ENCODE results near the gene GNMT.

GRCh38 chr6:42932412-42932811 is 28.1 kb upstream of the GNMT start:
- TF ChIP-seq DNMT1 (IDR thresholded peaks at IDR 0.05) (no peak), KAT8 (IDR thresholded peaks at IDR 0.05; ENCODE audit: low read depth) (no peak), TFE3 (CRISPR knock-in tag; IDR thresholded peaks at IDR 0.05) (no peak), CTCF (IDR thresholded peaks at IDR 0.05 in 2 of 3, conservative IDR thresholded peaks at IDR 0.05 in 1 of 3; ENCODE audit: insufficient read depth in 2 of 3, low read depth in 1 of 3, low read length in 3 of 3) (no peak), SRSF3 (IDR thresholded peaks at IDR 0.05; ENCODE audit: insufficient read depth, low read length) (no peak)
- TF ChIP-seq, protein P1, sequence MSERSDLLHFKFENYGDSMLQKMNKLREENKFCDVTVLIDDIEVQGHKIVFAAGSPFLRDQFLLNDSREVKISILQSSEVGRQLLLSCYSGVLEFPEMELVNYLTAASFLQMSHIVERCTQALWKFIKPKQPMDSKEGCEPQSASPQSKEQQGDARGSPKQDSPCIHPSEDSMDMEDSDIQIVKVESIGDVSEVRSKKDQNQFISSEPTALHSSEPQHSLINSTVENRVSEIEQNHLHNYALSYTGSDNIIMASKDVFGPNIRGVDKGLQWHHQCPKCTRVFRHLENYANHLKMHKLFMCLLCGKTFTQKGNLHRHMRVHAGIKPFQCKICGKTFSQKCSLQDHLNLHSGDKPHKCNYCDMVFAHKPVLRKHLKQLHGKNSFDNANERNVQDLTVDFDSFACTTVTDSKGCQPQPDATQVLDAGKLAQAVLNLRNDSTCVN (CRISPR knock-in tag; IDR thresholded peaks at IDR 0.05) = no peak
- TF ChIP-seq, protein P2, sequence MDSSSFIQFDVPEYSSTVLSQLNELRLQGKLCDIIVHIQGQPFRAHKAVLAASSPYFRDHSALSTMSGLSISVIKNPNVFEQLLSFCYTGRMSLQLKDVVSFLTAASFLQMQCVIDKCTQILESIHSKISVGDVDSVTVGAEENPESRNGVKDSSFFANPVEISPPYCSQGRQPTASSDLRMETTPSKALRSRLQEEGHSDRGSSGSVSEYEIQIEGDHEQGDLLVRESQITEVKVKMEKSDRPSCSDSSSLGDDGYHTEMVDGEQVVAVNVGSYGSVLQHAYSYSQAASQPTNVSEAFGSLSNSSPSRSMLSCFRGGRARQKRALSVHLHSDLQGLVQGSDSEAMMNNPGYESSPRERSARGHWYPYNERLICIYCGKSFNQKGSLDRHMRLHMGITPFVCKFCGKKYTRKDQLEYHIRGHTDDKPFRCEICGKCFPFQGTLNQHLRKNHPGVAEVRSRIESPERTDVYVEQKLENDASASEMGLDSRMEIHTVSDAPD (CRISPR knock-in tag; IDR thresholded peaks at IDR 0.05) = no peak

All from K562 (cell line).